ENCODE results near the gene VPS52.

- no peak for TF ChIP-seq CTCF (IDR thresholded peaks at IDR 0.05)
- no peak for TF ChIP-seq POLR2A (IDR thresholded peaks at IDR 0.05)
- no peak for TF ChIP-seq EP300 (IDR thresholded peaks at IDR 0.05)
Measured at GRCh38 chr6:33206027-33206863, 65.4 kb downstream of the VPS52 start.
